Calu3 (cell line): ENCODE data around the gene RPA1. TPM values are rescaled to one million over a fixed set of nuclear protein-coding genes. Genes with fewer than 3 reads are reported as not detected.

Source experiments
- BruUV-seq: library from RNA; stranded (reverse); fragments of 400-500 nt; replicated peaks from 2 replicates; lab custom pipeline; 2021; lab: Mats Ljungman, UMichigan
- CTCF ChIA-PET: fragments of 300-600 bp; sonication (Branson Sonifier 250); formaldehyde crosslinking; loops from one replicate; lab custom pipeline; 2022; ENCODE audit warnings: antibody characterized with exemption; lab: Charles Lee
- DNase-seq: peaks from one replicate; pipeline ENCODE4 v3.0.0; 2022
- H3K27ac Mint-ChIP-seq: one replicate; pipeline ENCODE4 v1.8.0; 2022; ENCODE audit warnings: mixed read lengths; ENCODE audit not compliant: unreplicated experiment
- H3K27me3 Mint-ChIP-seq: one replicate; pipeline ENCODE4 v1.8.0; 2022; ENCODE audit warnings: mixed read lengths; ENCODE audit not compliant: unreplicated experiment
- H3K36me3 Mint-ChIP-seq: one replicate; pipeline ENCODE4 v1.8.0; 2022; ENCODE audit warnings: mild to moderate bottlenecking, moderate library complexity, mixed read lengths; ENCODE audit not compliant: insufficient read depth, unreplicated experiment
- H3K4me1 Mint-ChIP-seq: one replicate; pipeline ENCODE4 v1.8.0; 2022; ENCODE audit warnings: mild to moderate bottlenecking, low read depth, mixed read lengths; ENCODE audit not compliant: unreplicated experiment
- H3K4me3 Mint-ChIP-seq: one replicate; pipeline ENCODE4 v1.8.0; 2022; ENCODE audit warnings: mild to moderate bottlenecking, low read depth, moderate library complexity, mixed read lengths; ENCODE audit not compliant: unreplicated experiment
- H3K9me3 Mint-ChIP-seq: one replicate; pipeline ENCODE4 v1.8.0; 2022; ENCODE audit warnings: low read depth, mixed read lengths; ENCODE audit not compliant: unreplicated experiment
- CTCF ChIP-seq: fragments of 200-600 bp; IDR thresholded peaks from one replicate; pipeline ENCODE4 v1.8.0; 2022; ENCODE audit warnings: antibody characterized with exemption; ENCODE audit not compliant: unreplicated experiment
- intact Hi-C: fragments of 100-400 bp; cut with micrococcal nuclease; formaldehyde crosslinking; loops from one replicate; pipeline ENCODE4 v1.10.0; 2022; ENCODE audit not compliant: unreplicated experiment
- total RNA-seq: library from RNA; stranded (reverse); gene quantifications from 2 replicates; pipeline ENCODE4 v1.2.3, GENCODE V29; 2022

The RPA1 gene
- total RNA-seq, 1 experiment from 2014 or later = 87.5 TPM

- intact Hi-C loops = no loop called here
- CTCF ChIA-PET = no interaction called here
- peaks cover 53% of the 10 kb centered on the region for H3K27me3 Mint-ChIP-seq
Observed at GRCh38 chr17:1916316-1916715, 86.5 kb downstream of the RPA1 start.

GRCh38 chr17:1916963-1917715, 87.3 kb downstream of the RPA1 start:
- intact Hi-C loops = no loop called here
- Mint-ChIP-seq H3K36me3 (no peaks in the 10 kb centered on the region), H3K4me3 (no peak overlapping the region), H3K27ac (no peak overlapping the region), H3K4me1 (no peaks in the 10 kb centered on the region), H3K27me3 (peaks cover 53% of the 10 kb centered on the region), H3K9me3 (no peaks in the 10 kb centered on the region)
- CTCF ChIA-PET = no interaction called here
- DNase-seq = no peak
- no TSS peak for BruUV-seq
- TF ChIP-seq CTCF = no peak

More at GRCh38 chr17:1916316-1916715, 86.5 kb downstream of the RPA1 start:
- no peaks in the 10 kb centered on the region for H3K4me1 Mint-ChIP-seq
- no peaks in the 10 kb centered on the region for H3K36me3 Mint-ChIP-seq
- no peaks in the 10 kb centered on the region for H3K9me3 Mint-ChIP-seq
- H3K27ac Mint-ChIP-seq = no peak overlapping the region
- no TSS peak for BruUV-seq
- no peak for TF ChIP-seq CTCF
- H3K4me3 Mint-ChIP-seq = no peak overlapping the region
- DNase-seq = no peak

- BruUV-seq = no TSS peak
- CTCF ChIA-PET = interaction anchor here (0.8 kb wide), 1 partner anchor 95 kb away, joined by 4 read pairs; no protein-coding TSS in a partner anchor
- Mint-ChIP-seq H3K36me3 (no peaks in the 10 kb centered on the region), H3K9me3 (no peaks in the 10 kb centered on the region), H3K4me1 (no peaks in the 10 kb centered on the region), H3K27me3 (peaks cover 49% of the 10 kb centered on the region), H3K27ac (no peak overlapping the region), H3K4me3 (no peak overlapping the region)
- no peak for DNase-seq
- no peak for TF ChIP-seq CTCF
- intact Hi-C loops = no loop called here
Observed at GRCh38 chr17:1918346-1919162, 88.7 kb downstream of the RPA1 start.

- no TSS peak for BruUV-seq
- CTCF ChIA-PET = interaction anchor here (0.7 to 1.1 kb wide), 2 partner anchors 11 to 124 kb away, joined by 3 read pairs; no protein-coding TSS in a partner anchor
- Mint-ChIP-seq H3K27ac (no peak overlapping the region), H3K4me3 (no peak overlapping the region), H3K4me1 (no peaks in the 10 kb centered on the region), H3K9me3 (no peaks in the 10 kb centered on the region), H3K27me3 (peaks cover 42% of the 10 kb centered on the region), H3K36me3 (no peaks in the 10 kb centered on the region)
- TF ChIP-seq CTCF = no peak
- intact Hi-C loops = no loop called here
- DNase-seq = no peak
Observed at GRCh38 chr17:1919201-1919600, 89.4 kb downstream of the RPA1 start.
